CD14-positive monocyte (primary cell): Measurements from ENCODE around the gene CARD8. TPM values are rescaled to one million over a fixed set of nuclear protein-coding genes. Genes with fewer than 3 reads are reported as not detected.

Experiments used
- DNase-seq, 3 donors: peaks; one replicate each; pipeline ENCODE4 v3.0.0-alpha.2; 2011 to 2022
- H2AFZ ChIP-seq: 2 replicates; pipeline ENCODE4 v1.6.0; 2012; ENCODE audit warnings: mild to moderate bottlenecking, low read depth, low read length, inconsistent platforms; ENCODE audit not compliant: insufficient read depth, poor library complexity, severe bottlenecking
- H3K27ac ChIP-seq, 2 donors: 1 replicate in 1 of 2; 2 replicates in 1 of 2; pipeline ENCODE4 v1.5.1; 2012 to 2013; ENCODE audit warnings: low read length in 2 of 2, control low read depth in 1 of 2, inconsistent platforms in 1 of 2, low read depth in 1 of 2, mild to moderate bottlenecking in 1 of 2
- H3K27me3 ChIP-seq, 2 donors: one replicate each; pipeline versions ENCODE4 v1.6.0 to v1.6.1; 2011 to 2013; ENCODE audit warnings: low read length in 2 of 2; ENCODE audit not compliant: control insufficient read depth in 2 of 2, insufficient read depth in 2 of 2
- H3K36me3 ChIP-seq, 2 donors: replicated peaks in 1 of 2; 1 replicate in 1 of 2; 2 replicates in 1 of 2; pipeline versions ENCODE4 v1.5.1 to v1.6.1; 2012 to 2013; ENCODE audit warnings: low read length in 2 of 2, control low read depth in 1 of 2, inconsistent platforms in 1 of 2, mild to moderate bottlenecking in 1 of 2; ENCODE audit not compliant: insufficient read depth in 2 of 2, control insufficient read depth in 1 of 2
- H3K4me1 ChIP-seq, 2 donors: 1 replicate in 1 of 2; 2 replicates in 1 of 2; pipeline versions ENCODE4 v1.5.1 to v1.6.1; 2012 to 2013; ENCODE audit warnings: low read length in 2 of 2, control low read depth in 1 of 2, inconsistent platforms in 1 of 2, mild to moderate bottlenecking in 1 of 2, moderate library complexity in 1 of 2; ENCODE audit not compliant: insufficient read depth in 2 of 2, control insufficient read depth in 1 of 2
- H3K4me2 ChIP-seq: replicated peaks from 2 replicates; pipeline ENCODE3; 2012; ENCODE audit warnings: low read length, moderate library complexity, mild to moderate bottlenecking; ENCODE audit not compliant: poor library complexity, severe bottlenecking; ENCODE audit errors: extremely low read depth
- H3K4me3 ChIP-seq, 3 experiments: fragments of 200-600 bp in 1 of 3; sonication (generic) in 1 of 3; replicated peaks in 1 of 3; 1 replicate in 2 of 3; 2 replicates in 1 of 3; pipeline ENCODE4 v1.5.1; 2011 to 2013; ENCODE audit warnings: low read length in 3 of 3, mild to moderate bottlenecking in 3 of 3, control low read depth in 2 of 3, low read depth in 2 of 3, inconsistent platforms in 1 of 3, moderate library complexity in 1 of 3
- H3K79me2 ChIP-seq: 2 replicates; pipeline ENCODE4 v1.6.0; 2012; ENCODE audit warnings: mild to moderate bottlenecking, control low read depth, inconsistent platforms, low read length, moderate library complexity; ENCODE audit not compliant: insufficient read depth
- H3K9ac ChIP-seq: 2 replicates; pipeline ENCODE4 v1.6.0; 2017; ENCODE audit warnings: low read length, mild to moderate bottlenecking; ENCODE audit not compliant: insufficient read depth, poor library complexity, severe bottlenecking
- H3K9me3 ChIP-seq, 2 donors: replicated peaks in 1 of 2; 1 replicate in 1 of 2; 2 replicates in 1 of 2; pipeline versions ENCODE4 v1.5.1 to v1.6.1; 2012 to 2013; ENCODE audit warnings: low read length in 2 of 2, control low read depth in 1 of 2; ENCODE audit not compliant: control insufficient read depth in 1 of 2, insufficient read depth in 1 of 2
- H4K20me1 ChIP-seq: 2 replicates; pipeline ENCODE4 v1.6.0; 2012; ENCODE audit warnings: mild to moderate bottlenecking, low read length, control low read depth, moderate library complexity; ENCODE audit not compliant: insufficient read depth
- H3K27ac Mint-ChIP-seq, 7 donors: one replicate each; pipeline ENCODE4 v1.8.0; 2020; ENCODE audit warnings: mild to moderate bottlenecking in 7 of 7, mixed read lengths in 7 of 7, moderate library complexity in 6 of 7, inconsistent platforms in 2 of 7
- H3K27me3 Mint-ChIP-seq, 3 donors: one replicate each; pipeline ENCODE4 v1.8.0; 2021 to 2022; ENCODE audit warnings: low read depth in 3 of 3, mild to moderate bottlenecking in 3 of 3, mixed read lengths in 3 of 3, moderate library complexity in 3 of 3, inconsistent platforms in 1 of 3
- H3K36me3 Mint-ChIP-seq, 2 donors: one replicate each; pipeline ENCODE4 v1.8.0; 2020; ENCODE audit warnings: mixed read lengths in 2 of 2, inconsistent platforms in 1 of 2, mild to moderate bottlenecking in 1 of 2
- H3K4me1 Mint-ChIP-seq: one replicate; pipeline ENCODE4 v1.8.0; 2020; ENCODE audit warnings: mild to moderate bottlenecking, mixed read lengths
- H3K4me3 Mint-ChIP-seq, 2 donors: one replicate each; pipeline ENCODE4 v1.8.0; 2020; ENCODE audit warnings: mild to moderate bottlenecking in 2 of 2, mixed read lengths in 2 of 2, moderate library complexity in 1 of 2
- H3K9me3 Mint-ChIP-seq, 7 donors: one replicate each; pipeline ENCODE4 v1.8.0; 2020 to 2022; ENCODE audit warnings: mixed read lengths in 7 of 7, mild to moderate bottlenecking in 6 of 7, moderate library complexity in 6 of 7, inconsistent platforms in 2 of 7
- CTCF ChIP-seq: fragments of 200-600 bp; IDR thresholded peaks from one replicate; pipeline ENCODE4 v1.8.0; 2022; ENCODE audit warnings: antibody characterized with exemption, mild to moderate bottlenecking
- WGBS: methylation state at CpG from one replicate; pipeline ENCODE4 v1.1.5; 2013; ENCODE audit warnings: missing lambda C conversion rate; ENCODE audit not compliant: insufficient coverage; 5-methylcytosine and 5-hydroxymethylcytosine counted together
- intact Hi-C, 2 donors: fragments of 100-400 bp; cut with micrococcal nuclease; formaldehyde crosslinking; loops; one replicate each; pipeline versions ENCODE4 v1.15.0 to v1.15.1; 2023
- polyA plus RNA-seq, 3 donors: library from polyadenylated mRNA; depleted of rRNA in 1 of 3; unstranded in 2 of 3; stranded (reverse) in 1 of 3; fragments of 300-500 nt in 2 of 3; fragments of >200 nt in 1 of 3; fragmentation: Illumina TruSeq in 2 of 3; gene quantifications; 1 replicate in 2 of 3; 2 replicates in 1 of 3; pipeline ENCODE4 v1.2.3, GENCODE V29; 2012 to 2021

CARD8 gene
- polyA plus RNA-seq, 3 donors, result 76.4 to 122 (median 90.9) TPM

GRCh38 chr19:48297975-48298374, 42.3 kb upstream of the CARD8 start:
- H3K9me3 Mint-ChIP-seq, result no peaks in the 10 kb centered on the region
- WGBS, result 93% methylated on average over 12 of the region's 16 CpGs

GRCh38 chr19:48296963-48297734, 41.4 kb upstream of the CARD8 start:
- Mint-ChIP-seq H3K27me3 (peaks cover 4 to 11% (median 7%) of the 10 kb centered on the region in 3 donors), H3K4me1 (no peaks in the 10 kb centered on the region), H3K27ac (no peak overlapping the region), H3K36me3 (no peaks in the 10 kb centered on the region), H3K9me3 (no peaks in the 10 kb centered on the region), H3K4me3 (no peak overlapping the region)
- Histone ChIP-seq H3K27me3 (no peaks in the 10 kb centered on the region), H3K36me3 (no peaks in the 10 kb centered on the region), H3K4me3 (no peak overlapping the region), H2AFZ (no peak overlapping the region), H3K9me3 (no peaks in the 10 kb centered on the region), H3K27ac (no peak overlapping the region), H3K4me1 (no peaks in the 10 kb centered on the region), H3K9ac (no peak overlapping the region), H4K20me1 (no peaks in the 10 kb centered on the region), H3K79me2 (no peaks in the 10 kb centered on the region), H3K4me2 (no peak overlapping the region)
- no peak for DNase-seq
- 94% methylated on average over 29 of the region's 42 CpGs for WGBS
- intact Hi-C loops, result loop anchor here (10.0 kb wide), 1 partner anchor 192 kb away; no protein-coding TSS in a partner anchor
- no peak for TF ChIP-seq CTCF

More at GRCh38 chr19:48297975-48298374, 42.3 kb upstream of the CARD8 start:
- H3K79me2 ChIP-seq, result no peaks in the 10 kb centered on the region
- no peaks in the 10 kb centered on the region for H3K4me1 ChIP-seq
- Mint-ChIP-seq H3K36me3 (no peaks in the 10 kb centered on the region), H3K27me3 (peaks cover 4 to 7% (median 7%) of the 10 kb centered on the region in 3 donors), H3K4me3 (no peak overlapping the region), H3K4me1 (no peaks in the 10 kb centered on the region), H3K27ac (no peak overlapping the region)
- intact Hi-C loops, result loop anchor here (10.0 kb wide), 1 partner anchor 193 kb away; no protein-coding TSS in a partner anchor
- no peak overlapping the region for H2AFZ ChIP-seq
- no peak overlapping the region for H3K9ac ChIP-seq
- DNase-seq, result no peak
- H3K27me3 ChIP-seq, result no peaks in the 10 kb centered on the region
- H3K36me3 ChIP-seq, result no peaks in the 10 kb centered on the region
- H3K27ac ChIP-seq, result no peak overlapping the region
- H3K4me2 ChIP-seq, result no peak overlapping the region
- no peak overlapping the region for H3K4me3 ChIP-seq
- H4K20me1 ChIP-seq, result no peaks in the 10 kb centered on the region
- no peaks in the 10 kb centered on the region for H3K9me3 ChIP-seq
- TF ChIP-seq CTCF, result no peak
